B cell (primary cell): Measurements from ENCODE around the gene PRKN. TPM values are rescaled to one million over a fixed set of nuclear protein-coding genes. Genes with fewer than 3 reads are reported as not detected.

Source experiments
- ATAC-seq: fragments of 200-7000 bp; cut with Tn5 transposase; one replicate; pipeline ENCODE4 v1.10.0; 2021; ENCODE audit warnings: low read depth, mild to moderate bottlenecking, moderate number of reproducible peaks, moderate library complexity
- CTCF ChIA-PET: fragments of 350-600 bp; sonication (Branson Sonifier 250); formaldehyde crosslinking; loops from one replicate; lab custom pipeline; 2021; ENCODE audit warnings: antibody characterized with exemption, inconsistent platforms; lab: Charles Lee
- POLR2A ChIA-PET: fragments of 350-600 bp; sonication (Branson Sonifier 250); formaldehyde crosslinking; loops from one replicate; lab custom pipeline; 2021; ENCODE audit warnings: antibody characterized with exemption; lab: Charles Lee
- DNase-seq: peaks from one replicate; pipeline ENCODE4 v3.0.0; 2013
- H2AFZ ChIP-seq: 2 replicates; pipeline ENCODE4 v1.6.1; 2012; ENCODE audit warnings: mild to moderate bottlenecking, low read depth, low read length; ENCODE audit not compliant: insufficient read depth, poor library complexity, severe bottlenecking
- H3K27ac ChIP-seq, 2 donors: 1 replicate in 1 of 2; 2 replicates in 1 of 2; pipeline ENCODE4 v1.5.1; 2012 to 2013; ENCODE audit warnings: low read length in 2 of 2, mild to moderate bottlenecking in 2 of 2, moderate library complexity in 1 of 2
- H3K27me3 ChIP-seq, 4 experiments: fragments of 200-600 bp in 1 of 4; sonication (generic) in 1 of 4; replicated peaks in 1 of 4; 1 replicate in 2 of 4; 2 replicates in 2 of 4; pipeline versions ENCODE4 v1.6.1 to v1.7.0; 2013 to 2016; ENCODE audit warnings: low read length in 3 of 4, mild to moderate bottlenecking in 2 of 4, mixed read lengths in 1 of 4, moderate library complexity in 1 of 4; ENCODE audit not compliant: insufficient read depth in 4 of 4, control insufficient read depth in 3 of 4; ENCODE audit errors: control extremely low read depth in 1 of 4
- H3K36me3 ChIP-seq, 2 experiments: replicated peaks in 1 of 2; 1 replicate in 1 of 2; 2 replicates in 1 of 2; pipeline versions ENCODE4 v1.6.1 to v1.7.1; 2013; ENCODE audit warnings: low read length in 1 of 2; ENCODE audit not compliant: insufficient read depth in 2 of 2, control insufficient read depth in 1 of 2; ENCODE audit errors: control extremely low read depth in 1 of 2, extremely low read depth in 1 of 2
- H3K4me1 ChIP-seq, 2 donors: fragments of 200-600 bp in 1 of 2; sonication (generic) in 1 of 2; 1 replicate in 1 of 2; 2 replicates in 1 of 2; pipeline versions ENCODE4 v1.5.1 to v1.6.1; 2013 to 2017; ENCODE audit warnings: low read length in 2 of 2; ENCODE audit not compliant: control insufficient read depth in 2 of 2, insufficient read depth in 2 of 2
- H3K4me2 ChIP-seq: replicated peaks from 2 replicates; pipeline ENCODE3; 2012; ENCODE audit warnings: mild to moderate bottlenecking, low read depth, low read length; ENCODE audit not compliant: poor library complexity, severe bottlenecking
- H3K4me3 ChIP-seq, 5 experiments: fragments of 200-600 bp in 1 of 5; sonication (generic) in 1 of 5; 1 replicate in 3 of 5; 2 replicates in 2 of 5; pipeline versions ENCODE4 v1.5.1 to v1.7.0; 2011 to 2016; ENCODE audit warnings: low read length in 4 of 5, mild to moderate bottlenecking in 4 of 5, low read depth in 2 of 5, control low read depth in 1 of 5, moderate library complexity in 1 of 5; ENCODE audit not compliant: insufficient read depth in 1 of 5; ENCODE audit errors: control extremely low read depth in 1 of 5, extremely low read depth in 1 of 5
- H3K79me2 ChIP-seq: fragments of 200-600 bp; sonication (generic); one replicate; pipeline ENCODE4 v1.6.0; 2016; ENCODE audit warnings: low read length; ENCODE audit not compliant: control insufficient read depth, insufficient read depth
- H3K9ac ChIP-seq: fragments of 200-600 bp; sonication (generic); 2 replicates; pipeline ENCODE4 v1.6.1; 2017; ENCODE audit warnings: mild to moderate bottlenecking, low read length, moderate library complexity
- H3K9me3 ChIP-seq, 3 donors: one replicate each; pipeline versions ENCODE4 v1.6.1 to v1.7.1; 2013; ENCODE audit warnings: low read length in 2 of 3; ENCODE audit not compliant: control insufficient read depth in 2 of 3, insufficient read depth in 1 of 3; ENCODE audit errors: control extremely low read depth in 1 of 3
- H4K20me1 ChIP-seq: 2 replicates; pipeline ENCODE4 v1.6.0; 2012; ENCODE audit warnings: mild to moderate bottlenecking, low read length; ENCODE audit not compliant: insufficient read depth, control insufficient read depth, poor library complexity, severe bottlenecking
- H3K27ac Mint-ChIP-seq: one replicate; pipeline ENCODE4 v1.8.0; 2021; ENCODE audit warnings: mixed read lengths
- H3K27me3 Mint-ChIP-seq: one replicate; pipeline ENCODE4 v1.8.0; 2021; ENCODE audit warnings: mixed read lengths
- H3K4me1 Mint-ChIP-seq: one replicate; pipeline ENCODE4 v1.8.0; 2021; ENCODE audit warnings: mixed read lengths
- H3K4me3 Mint-ChIP-seq: one replicate; pipeline ENCODE4 v1.8.0; 2021; ENCODE audit warnings: mixed read lengths
- H3K9me3 Mint-ChIP-seq: one replicate; pipeline ENCODE4 v1.8.0; 2022; ENCODE audit warnings: mixed read lengths; ENCODE audit not compliant: insufficient read depth
- CTCF ChIP-seq: fragments of 200-600 bp; IDR thresholded peaks from one replicate; pipeline ENCODE4 v1.8.0; 2022; ENCODE audit warnings: antibody characterized with exemption, mild to moderate bottlenecking
- EZH2 ChIP-seq: IDR thresholded peaks from 2 replicates; pipeline ENCODE4 v1.6.1; 2012; ENCODE audit warnings: borderline replicate concordance, low read depth, mild to moderate bottlenecking, moderate library complexity, low read length; ENCODE audit not compliant: insufficient read depth, poor library complexity, severe bottlenecking
- WGBS: methylation state at CpG from one replicate; pipeline ENCODE4 v1.1.5; 2013; ENCODE audit warnings: missing lambda C conversion rate; ENCODE audit not compliant: insufficient coverage; 5-methylcytosine and 5-hydroxymethylcytosine counted together
- intact Hi-C: fragments of 100-400 bp; cut with micrococcal nuclease; formaldehyde crosslinking; loops from one replicate; pipeline ENCODE4 v1.10.0; 2022
- polyA plus RNA-seq: library from polyadenylated mRNA; depleted of rRNA; stranded (reverse); fragments of >200 nt; gene quantifications from 2 replicates; pipeline ENCODE4 v1.2.3, GENCODE V29; 2012
- total RNA-seq, 2 donors: library from RNA; stranded (reverse); fragments of 120-200 nt in 1 of 2; gene quantifications; 1 replicate in 1 of 2; 2 replicates in 1 of 2; pipeline versions ENCODE4 v1.2.3 to v1.2.4, GENCODE V29; 2013 to 2022

Gene PRKN
- total and polyA plus RNA-seq, 2 donors (not counting 1 experiment from before 2014, with no cell fraction given) = 1.6 to 6.2 TPM

DNA sequence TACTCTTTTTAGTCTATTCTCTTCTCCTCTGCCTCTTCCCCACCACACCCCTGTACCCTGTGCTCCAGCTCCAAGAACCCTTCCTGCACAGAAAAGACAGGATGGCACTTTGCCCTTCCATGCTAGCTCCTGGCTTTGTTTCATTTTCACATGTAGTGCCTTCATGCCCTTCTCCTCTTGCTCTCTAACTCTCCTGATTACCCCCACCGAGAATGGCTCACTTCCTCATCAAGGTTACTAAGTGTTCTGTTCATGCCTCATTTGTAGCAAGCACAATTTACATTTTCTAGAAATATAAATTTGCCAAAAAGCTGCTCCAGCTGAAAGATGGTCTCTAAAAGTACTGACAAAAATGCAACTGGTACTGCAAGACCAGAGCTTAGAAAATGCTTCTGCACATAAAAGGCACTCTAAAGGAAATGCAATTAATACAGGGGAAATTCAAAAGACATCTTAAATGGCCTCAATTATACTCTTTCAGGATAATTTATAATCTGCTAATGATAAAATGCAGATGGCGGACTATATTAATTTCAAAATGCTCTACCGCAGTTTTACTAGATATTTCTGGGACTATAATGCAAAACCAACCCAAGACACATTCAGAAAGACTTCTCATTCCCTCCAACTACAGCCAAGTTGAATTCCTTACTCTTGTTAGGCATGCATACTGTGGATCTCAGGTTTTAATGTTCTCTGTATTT, 570.2 kb downstream of the PRKN start:
- no peaks in the 10 kb centered on the region for H3K27me3 ChIP-seq
- H3K79me2 ChIP-seq = no peaks in the 10 kb centered on the region
- POLR2A ChIA-PET = no interaction called here
- TF ChIP-seq EZH2 (no peak), CTCF (no peak)
- Mint-ChIP-seq H3K27ac (no peak overlapping the region), H3K27me3 (no peaks in the 10 kb centered on the region), H3K4me1 (peaks cover 9% of the 10 kb centered on the region), H3K9me3 (no peaks in the 10 kb centered on the region), H3K4me3 (peak overlapping the region; percentile 2)
- H3K4me2 ChIP-seq = no peak overlapping the region
- CTCF ChIA-PET = no interaction called here
- intact Hi-C loops = no loop called here
- no peak for ATAC-seq
- DNase-seq = peak; percentile 11
- H4K20me1 ChIP-seq = no peaks in the 10 kb centered on the region
- no peak overlapping the region for H2AFZ ChIP-seq
- H3K9me3 ChIP-seq = peaks cover 0 to 10% (median 0%) of the 10 kb centered on the region in 3 donors
- H3K36me3 ChIP-seq = no peaks in the 10 kb centered on the region
- no peak overlapping the region for H3K27ac ChIP-seq
- H3K4me3 ChIP-seq = no peak overlapping the region
- no peak overlapping the region for H3K9ac ChIP-seq
- H3K4me1 ChIP-seq = no peaks in the 10 kb centered on the region
- WGBS = 20% methylated on average over 1 of the region's 3 CpGs

- Mint-ChIP-seq H3K4me3 (no peak overlapping the region), H3K4me1 (peaks cover 9% of the 10 kb centered on the region), H3K27me3 (no peaks in the 10 kb centered on the region), H3K27ac (no peak overlapping the region), H3K9me3 (no peaks in the 10 kb centered on the region)
- H3K27me3 ChIP-seq = no peaks in the 10 kb centered on the region
- 83% methylated on average over 1 of the region's 2 CpGs for WGBS
- no peaks in the 10 kb centered on the region for H4K20me1 ChIP-seq
- ATAC-seq = no peak
- no peaks in the 10 kb centered on the region for H3K4me1 ChIP-seq
- intact Hi-C loops = no loop called here
- peaks cover 0 to 10% (median 0%) of the 10 kb centered on the region in 3 donors for H3K9me3 ChIP-seq
- TF ChIP-seq CTCF (no peak), EZH2 (no peak)
- H2AFZ ChIP-seq = no peak overlapping the region
- POLR2A ChIA-PET = no interaction called here
- CTCF ChIA-PET = no interaction called here
- no peaks in the 10 kb centered on the region for H3K79me2 ChIP-seq
- H3K4me3 ChIP-seq = no peak overlapping the region
- DNase-seq = no peak
- H3K9ac ChIP-seq = no peak overlapping the region
- H3K27ac ChIP-seq = no peak overlapping the region
- H3K36me3 ChIP-seq = no peaks in the 10 kb centered on the region
- no peak overlapping the region for H3K4me2 ChIP-seq
Observed at GRCh38 chr6:162156146-162156545, 571.4 kb downstream of the PRKN start.
